Right ventricle myocardium superior (tissue), 1 donor: ENCODE results near the gene ADORA1. TPM values are rescaled to one million over a fixed set of nuclear protein-coding genes. Genes with fewer than 3 reads are reported as not detected.

ENCODE experiments used
- ATAC-seq: fragments of 200-7000 bp; cut with Tn5 transposase; one replicate; pipeline ENCODE4 v1.9.1; 2020; ENCODE audit warnings: mild to moderate bottlenecking; ENCODE audit not compliant: poor library complexity
- DNase-seq: peaks from one replicate; pipeline ENCODE4 v3.0.0-alpha.2; 2020
- intact Hi-C: fragments of 100-400 bp; cut with DNase I; formaldehyde crosslinking; loops from one replicate; pipeline ENCODE4 v1.11.2; 2022
- total RNA-seq: library from RNA; stranded (reverse); fragmentation: NEBNext Ultra II Directional; extraction: Animal tissue kit (Norgen Biotek cat#: 25700); gene quantifications from one replicate; pipeline ENCODE4 v1.2.1, GENCODE V29; 2021
- donor health status: DM: no; HTN: yes; CAD: no; lungs with severe emphysema.

Gene ADORA1
- total RNA-seq, 1 donor from 2014 or later = 12.5 TPM

DNA sequence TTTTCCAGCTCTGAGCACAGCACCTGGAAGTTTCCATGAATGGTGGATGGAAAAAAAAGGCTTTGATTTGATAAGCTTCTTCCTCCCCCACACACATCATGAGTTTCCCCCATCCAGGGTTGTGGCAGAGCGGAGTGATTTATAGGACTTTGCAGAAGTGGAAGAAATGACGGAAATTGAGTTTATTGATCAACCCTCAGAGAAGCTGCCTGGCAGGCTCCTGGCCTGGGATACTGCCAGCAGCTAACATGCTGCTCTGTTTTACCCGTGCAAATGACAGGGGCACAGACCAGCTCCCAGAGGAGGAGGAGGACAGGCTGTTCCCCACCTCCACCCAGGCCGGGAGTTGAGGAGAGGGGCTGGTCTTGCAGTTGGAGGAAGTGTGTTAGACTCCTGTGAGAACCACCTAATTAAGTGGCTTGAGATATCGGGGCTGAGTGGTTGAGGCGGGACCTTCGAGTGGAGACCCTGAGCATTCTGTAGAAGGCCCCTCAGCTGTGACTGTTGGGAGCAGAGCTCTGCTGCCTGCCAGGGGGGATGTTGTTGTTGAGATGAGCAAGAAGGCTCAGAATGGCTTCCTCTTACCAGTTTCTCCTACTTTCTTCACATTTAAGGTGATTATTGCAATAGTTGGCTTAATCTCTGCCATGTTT is 21.8 kb downstream of the ADORA1 start:
- intact Hi-C loops = no loop called here
- ATAC-seq = no peak
- DNase-seq = no peak

- ATAC-seq (no peak), DNase-seq (no peak)
- intact Hi-C loops = no loop called here
Measured at GRCh38 chr1:203150511-203151297, 23.2 kb downstream of the ADORA1 start.

DNA sequence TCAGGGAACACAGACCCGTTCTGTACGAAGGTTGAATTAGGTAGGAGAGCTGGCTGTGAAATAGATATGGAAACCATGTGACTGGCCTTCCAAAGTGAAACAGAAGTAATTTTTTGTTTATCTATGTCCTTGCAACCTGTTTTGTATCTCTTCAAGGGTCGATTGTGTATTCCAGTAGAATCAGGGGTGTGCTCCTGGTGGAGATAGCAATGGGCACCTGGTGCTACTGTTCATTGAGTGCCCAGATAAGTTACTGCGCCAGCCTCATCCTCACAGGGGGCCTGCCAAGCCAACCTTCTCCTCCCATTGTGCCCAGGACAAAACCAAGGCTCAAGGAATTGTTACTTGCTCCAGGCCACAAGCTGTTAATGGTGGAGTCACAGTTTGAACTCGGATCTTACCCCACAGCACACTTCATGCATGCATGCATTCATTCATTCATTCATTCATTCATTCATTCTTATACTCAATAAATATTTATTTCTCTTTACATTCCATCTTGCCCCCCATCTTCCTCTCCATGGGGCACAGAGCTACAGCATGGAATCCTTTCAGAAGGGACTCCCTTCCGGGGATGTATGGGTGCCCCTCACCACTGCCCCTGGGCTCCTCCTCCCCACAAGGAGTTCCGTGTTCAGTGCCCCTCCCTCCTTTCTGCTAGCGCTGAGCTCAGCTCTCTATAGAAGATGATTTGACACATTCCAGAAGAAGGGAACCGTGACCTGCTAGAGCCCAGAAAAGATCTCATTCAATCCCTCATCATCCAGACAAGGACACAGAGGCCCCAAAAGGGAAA is 24.0 kb downstream of the ADORA1 start:
- DNase-seq (no peak), ATAC-seq (no peak)
- intact Hi-C loops = no loop called here

DNA sequence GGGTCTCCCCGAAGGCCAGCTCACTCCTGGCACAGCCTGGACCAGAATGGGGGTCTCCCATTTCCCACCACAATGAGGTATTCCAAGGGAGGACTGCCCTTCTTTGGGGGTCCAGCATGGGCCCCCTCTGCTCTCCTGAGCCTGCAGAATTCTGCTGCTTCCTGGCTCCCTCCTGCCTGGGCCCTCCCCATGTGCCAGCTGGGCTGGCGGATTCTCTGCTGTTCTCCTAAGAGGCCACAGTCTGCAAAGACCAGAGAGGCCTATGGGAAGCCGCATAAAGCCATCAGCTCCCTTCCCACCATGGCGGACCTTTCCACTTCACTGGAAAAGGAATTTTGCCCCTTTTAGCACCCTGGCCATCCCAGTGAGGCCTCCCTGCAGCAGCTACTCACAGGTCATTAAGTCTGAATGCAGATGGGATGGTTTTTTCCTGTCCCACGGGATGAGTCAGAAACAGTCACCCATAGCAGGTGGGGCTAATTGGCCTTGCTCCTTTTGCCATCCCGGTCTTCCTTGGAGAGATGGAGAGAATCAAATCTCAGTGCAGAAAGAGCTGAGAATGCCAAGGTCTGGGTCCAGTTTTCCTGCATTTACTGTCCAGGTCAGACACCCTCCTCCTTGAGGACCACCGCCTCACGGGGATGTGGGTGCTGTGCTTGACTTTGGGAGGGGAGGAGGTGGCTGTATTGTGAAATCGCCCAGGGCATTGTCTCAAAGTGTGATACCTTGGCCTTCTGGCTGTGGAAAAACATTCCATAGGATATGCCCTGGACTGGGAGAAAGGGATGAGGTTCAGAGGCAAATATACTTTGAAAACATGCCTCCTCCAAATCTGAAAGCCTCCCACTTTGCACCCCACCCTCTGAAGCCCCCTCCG is 24.9 kb downstream of the ADORA1 start:
- ATAC-seq = no peak

DNA sequence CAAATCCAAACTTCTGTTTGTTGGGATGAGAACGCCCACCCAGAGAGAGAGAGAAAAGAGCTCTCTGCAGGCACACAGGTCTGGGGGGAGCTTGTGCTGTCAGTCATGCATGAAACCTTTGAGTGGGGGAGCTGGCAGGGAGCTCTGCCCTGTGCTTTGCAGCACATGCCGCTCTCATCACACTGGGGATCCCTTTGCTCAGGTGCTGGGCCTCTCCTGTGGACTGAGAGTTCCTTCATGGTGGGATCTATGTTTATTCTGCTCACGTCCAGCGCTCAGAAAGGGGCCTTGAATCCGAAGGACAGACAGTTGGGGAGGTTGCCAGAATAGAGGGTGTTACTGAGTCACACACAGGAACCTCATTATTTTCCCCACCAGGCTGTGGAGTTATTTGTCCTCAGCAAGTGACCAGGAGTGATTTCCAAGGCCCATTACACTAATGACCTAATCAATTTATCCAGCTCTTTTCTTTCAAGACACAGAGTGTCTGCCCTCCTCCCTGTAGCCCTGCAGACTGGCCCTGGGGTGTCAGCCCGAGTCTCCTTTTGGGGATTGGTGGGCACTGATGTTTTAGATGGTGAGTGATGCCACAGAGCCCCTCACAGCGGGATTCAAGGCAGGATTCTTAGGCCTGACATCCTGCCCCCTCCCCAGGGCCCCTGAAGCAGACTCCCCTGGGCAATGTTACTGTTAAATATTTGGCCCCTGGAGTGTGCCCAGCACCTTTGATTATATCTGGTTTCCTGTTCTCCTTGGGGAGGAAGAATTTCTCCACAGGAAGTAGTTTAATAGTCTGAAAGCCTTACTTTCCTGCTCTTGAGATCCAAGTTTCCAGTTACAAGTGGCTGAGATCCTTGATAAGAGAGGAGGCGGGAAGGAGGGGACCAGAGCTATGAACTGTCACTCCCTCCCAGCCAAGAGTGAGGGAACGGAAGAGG is 25.8 kb downstream of the ADORA1 start:
- no peak for ATAC-seq
- DNase-seq = no peak
- intact Hi-C loops = no loop called here

More for the DNA sequence above, 24.9 kb downstream of the ADORA1 start:
- DNase-seq = no peak
- intact Hi-C loops = no loop called here

DNA sequence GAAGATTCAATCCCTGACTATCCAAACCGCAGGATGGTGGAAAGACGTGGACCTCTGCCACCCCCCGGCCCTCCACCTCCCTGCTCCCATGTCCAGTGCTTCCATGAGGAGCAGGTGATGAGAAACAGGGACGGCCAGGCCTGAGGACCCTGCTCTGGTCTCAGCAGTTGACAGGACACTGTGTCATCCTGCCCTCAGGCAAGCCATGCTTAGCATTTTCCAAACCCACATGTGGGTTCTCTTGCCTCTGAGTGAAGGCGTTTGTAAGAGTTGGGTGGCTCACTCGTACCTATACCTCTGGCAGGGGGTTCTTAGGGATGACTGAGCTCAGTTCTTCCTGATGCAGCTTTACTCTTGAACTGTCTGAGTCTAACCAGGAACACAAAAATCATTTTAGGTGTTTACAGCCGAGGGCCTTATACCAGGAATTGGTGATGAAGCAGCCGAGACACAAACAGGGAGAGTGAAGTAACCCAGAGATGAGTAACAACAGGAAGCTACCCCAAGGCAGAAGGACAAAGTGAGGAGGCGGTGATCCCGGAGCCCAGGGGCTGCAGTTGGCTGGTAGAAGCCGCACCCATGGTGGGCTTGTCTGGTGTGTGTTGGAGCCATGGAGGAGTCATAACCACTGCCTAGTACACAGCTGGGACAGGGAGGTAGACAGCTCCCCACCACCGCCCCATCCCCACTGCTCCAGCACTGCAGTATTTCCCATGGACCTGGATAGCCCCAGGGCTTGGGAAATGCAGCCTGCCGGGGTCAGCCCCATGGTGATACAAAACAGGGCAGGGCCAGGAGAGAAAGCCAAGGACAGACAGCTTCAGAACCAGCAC is 26.7 kb downstream of the ADORA1 start:
- intact Hi-C loops = no loop called here

GRCh38 chr1:203156280-203156679 is 28.8 kb downstream of the ADORA1 start:
- ATAC-seq (no peak), DNase-seq (no peak)
- intact Hi-C loops = no loop called here

More for the DNA sequence above, 26.7 kb downstream of the ADORA1 start:
- DNase-seq (no peak), ATAC-seq (no peak)

DNA sequence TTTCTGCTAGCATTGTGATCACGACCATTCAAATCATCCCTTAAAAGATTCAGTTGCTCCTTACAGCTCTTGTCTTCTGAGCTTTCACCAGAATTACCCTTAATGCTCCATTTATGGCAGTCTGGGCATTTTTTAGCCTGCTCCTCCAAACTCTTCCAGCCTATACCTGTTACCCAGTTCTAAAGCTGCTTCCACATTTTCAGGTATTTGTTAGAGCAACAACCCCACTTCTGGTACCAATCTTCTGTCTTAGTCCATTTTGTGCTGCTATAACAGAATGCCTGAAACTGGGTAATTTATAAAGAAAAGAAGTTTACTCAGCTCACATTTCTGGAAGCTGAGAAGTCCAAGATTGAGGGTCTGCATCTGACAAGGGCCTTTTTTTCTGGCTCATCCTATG is 30.9 kb downstream of the ADORA1 start:
- intact Hi-C loops = no loop called here
- ATAC-seq = no peak
- no peak for DNase-seq

DNA sequence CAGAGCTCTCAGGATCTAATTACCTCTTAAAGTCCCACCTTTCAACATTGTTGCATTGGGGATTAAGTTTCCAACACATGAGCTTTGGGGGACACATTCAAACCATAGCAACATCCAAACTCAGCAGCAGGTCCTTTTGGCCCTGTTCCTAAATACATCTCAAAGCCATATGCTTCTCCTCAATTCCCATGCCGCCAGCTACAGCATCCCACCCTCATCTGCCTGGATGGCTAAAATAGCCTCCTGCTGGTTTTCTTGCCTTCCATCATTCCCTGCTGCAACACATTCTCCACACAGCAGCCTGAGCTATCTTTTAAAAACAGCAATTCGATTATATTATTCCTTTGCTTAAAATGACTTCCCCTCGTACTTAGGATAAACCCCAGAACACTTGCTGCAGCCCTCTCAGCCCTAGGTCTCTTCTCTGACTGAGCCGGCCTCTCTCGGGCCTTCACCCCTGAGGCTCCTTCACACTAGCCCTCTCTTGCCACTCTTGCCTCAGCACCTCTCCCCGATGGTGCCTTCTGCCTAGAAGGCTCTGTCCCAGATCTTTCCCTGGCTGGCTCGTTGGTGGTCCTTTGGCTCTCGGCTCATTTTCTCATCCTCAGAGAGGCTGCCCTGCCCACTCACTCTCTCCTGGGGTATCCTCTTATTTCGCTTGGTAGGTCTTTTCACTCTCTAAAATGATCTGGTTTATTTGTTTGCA is 31.6 kb downstream of the ADORA1 start:
- DNase-seq = no peak
- intact Hi-C loops = no loop called here
- ATAC-seq = no peak

GRCh38 chr1:203159844-203160243 is 32.3 kb downstream of the ADORA1 start:
- no peak for ATAC-seq

GRCh38 chr1:203161175-203161574 is 33.6 kb downstream of the ADORA1 start:
- ATAC-seq = no peak
- intact Hi-C loops = no loop called here
- no peak for DNase-seq

More at GRCh38 chr1:203159844-203160243, 32.3 kb downstream of the ADORA1 start:
- intact Hi-C loops = no loop called here
- DNase-seq = no peak

DNA sequence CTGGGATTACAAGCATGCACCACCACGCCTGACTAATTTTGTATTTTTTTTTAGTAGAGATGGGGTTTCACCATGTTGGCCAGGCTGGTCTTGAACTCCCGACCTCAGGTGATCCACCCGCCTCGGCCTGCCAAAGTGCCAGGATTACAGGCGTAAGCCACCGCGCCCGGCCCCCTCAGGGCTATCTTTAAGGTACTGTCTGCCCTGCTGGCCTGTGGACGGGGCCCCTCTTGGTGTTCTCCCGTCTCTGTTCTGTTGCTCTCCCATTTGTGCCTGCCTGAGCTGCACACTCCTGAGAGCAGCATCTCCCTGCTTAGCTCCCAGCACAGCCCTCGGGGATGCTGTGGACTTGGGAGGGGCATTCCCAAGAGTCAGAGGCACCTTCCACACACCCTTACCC is 34.2 kb downstream of the ADORA1 start:
- no peak for DNase-seq
- ATAC-seq = no peak
- intact Hi-C loops = no loop called here

- no peak for ATAC-seq
- intact Hi-C loops = no loop called here
- no peak for DNase-seq
Measured at GRCh38 chr1:203162403-203162802, 34.9 kb downstream of the ADORA1 start.

GRCh38 chr1:203163891-203164635 is 36.5 kb downstream of the ADORA1 start:
- intact Hi-C loops = no loop called here
- no peak for DNase-seq
- no peak for ATAC-seq

GRCh38 chr1:203165101-203165799 is 37.7 kb downstream of the ADORA1 start:
- intact Hi-C loops = no loop called here
- DNase-seq (peak; percentile 20), ATAC-seq (no peak)
